Vagina (tissue), 2 donors: ENCODE results near the gene MPC1L.

Experiments
- POLR2AphosphoS5 ChIP-seq, 2 donors: sonication (generic); formaldehyde crosslinking; IDR thresholded peaks; one replicate each; pipeline ENCODE4 v1.9.0; 2017; ENCODE audit warnings: antibody characterized with exemption in 2 of 2, mild to moderate bottlenecking in 2 of 2, low read depth in 1 of 2; ENCODE audit not compliant: insufficient read depth in 1 of 2
- TF ChIP-seq, protein P1 (sequence below), 3 experiments: fragments of 450-650 bp in 2 of 3; fragments of 200-600 bp in 1 of 3; sonication (generic) in 1 of 3; IDR thresholded peaks; one replicate each; pipeline ENCODE4 v1.5.1; 2017 to 2019; ENCODE audit warnings: antibody characterized with exemption in 3 of 3, mild to moderate bottlenecking in 2 of 3, moderate library complexity in 2 of 3

DNA sequence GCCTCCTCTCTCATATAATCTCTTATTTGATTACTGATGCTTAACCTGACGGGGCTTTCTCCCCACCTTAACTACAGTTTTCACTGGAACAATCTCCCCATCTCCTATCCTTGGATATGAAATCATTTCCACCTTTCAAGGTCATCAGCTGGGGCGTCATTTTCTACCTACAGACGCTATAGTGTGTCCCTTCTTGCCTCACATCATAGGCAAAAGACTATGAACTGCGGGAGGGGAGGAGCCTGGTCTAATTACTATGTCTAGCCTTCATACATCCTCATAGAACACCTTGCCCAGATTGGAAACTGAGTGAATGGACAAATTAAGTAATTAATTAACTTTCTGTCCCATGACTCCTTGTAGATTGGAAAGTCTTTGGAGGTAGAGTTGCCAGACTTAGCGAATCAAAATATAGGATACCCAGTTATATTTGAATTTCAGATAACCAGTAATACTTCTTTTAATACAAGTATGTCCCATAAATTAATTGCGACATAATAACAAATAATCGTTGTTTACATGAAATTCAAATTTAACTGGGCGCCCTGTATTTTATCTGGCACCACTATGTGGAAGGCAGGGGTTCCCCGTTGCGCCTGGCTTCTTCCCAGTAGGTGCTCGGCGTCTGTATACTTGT, 43.2 kb upstream of the MPC1L start:
- TF ChIP-seq, protein P1, sequence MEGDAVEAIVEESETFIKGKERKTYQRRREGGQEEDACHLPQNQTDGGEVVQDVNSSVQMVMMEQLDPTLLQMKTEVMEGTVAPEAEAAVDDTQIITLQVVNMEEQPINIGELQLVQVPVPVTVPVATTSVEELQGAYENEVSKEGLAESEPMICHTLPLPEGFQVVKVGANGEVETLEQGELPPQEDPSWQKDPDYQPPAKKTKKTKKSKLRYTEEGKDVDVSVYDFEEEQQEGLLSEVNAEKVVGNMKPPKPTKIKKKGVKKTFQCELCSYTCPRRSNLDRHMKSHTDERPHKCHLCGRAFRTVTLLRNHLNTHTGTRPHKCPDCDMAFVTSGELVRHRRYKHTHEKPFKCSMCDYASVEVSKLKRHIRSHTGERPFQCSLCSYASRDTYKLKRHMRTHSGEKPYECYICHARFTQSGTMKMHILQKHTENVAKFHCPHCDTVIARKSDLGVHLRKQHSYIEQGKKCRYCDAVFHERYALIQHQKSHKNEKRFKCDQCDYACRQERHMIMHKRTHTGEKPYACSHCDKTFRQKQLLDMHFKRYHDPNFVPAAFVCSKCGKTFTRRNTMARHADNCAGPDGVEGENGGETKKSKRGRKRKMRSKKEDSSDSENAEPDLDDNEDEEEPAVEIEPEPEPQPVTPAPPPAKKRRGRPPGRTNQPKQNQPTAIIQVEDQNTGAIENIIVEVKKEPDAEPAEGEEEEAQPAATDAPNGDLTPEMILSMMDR (IDR thresholded peaks at IDR 0.05): no peak
- no peak for TF ChIP-seq POLR2AphosphoS5 (IDR thresholded peaks at IDR 0.05; ENCODE audit: insufficient read depth in 1 of 2, low read depth in 1 of 2)
